ENCODE results near the gene SLC25A18. TPM values are rescaled to one million over a fixed set of nuclear protein-coding genes. Genes with fewer than 3 reads are reported as not detected.
"Not testable (repeated sequence)": the region's sequence is repeated elsewhere in the genome, so short reads cannot be mapped to it uniquely, and the experiment has no call there.

The SLC25A18 gene, protein sequence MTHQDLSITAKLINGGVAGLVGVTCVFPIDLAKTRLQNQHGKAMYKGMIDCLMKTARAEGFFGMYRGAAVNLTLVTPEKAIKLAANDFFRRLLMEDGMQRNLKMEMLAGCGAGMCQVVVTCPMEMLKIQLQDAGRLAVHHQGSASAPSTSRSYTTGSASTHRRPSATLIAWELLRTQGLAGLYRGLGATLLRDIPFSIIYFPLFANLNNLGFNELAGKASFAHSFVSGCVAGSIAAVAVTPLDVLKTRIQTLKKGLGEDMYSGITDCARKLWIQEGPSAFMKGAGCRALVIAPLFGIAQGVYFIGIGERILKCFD
- 0.65 TPM for polyA plus RNA-seq (2013, experiment 1 of 2)
- polyA plus RNA-seq (2013, experiment 2 of 2) = 0.63 TPM

- no peak within 1 kb of the TSS for H3K18ac ChIP-seq (ENCODE audit: low read length)
- H3K36me3 ChIP-seq (ENCODE audit: control insufficient read depth, insufficient read depth, low read length) = peaks cover 2% of the 10 kb centered on the region
- H2BK5ac ChIP-seq (ENCODE audit: low read length) = no peak within 1 kb of the TSS
- DNase-seq = peak; percentile 79
- H3K4me2 ChIP-seq (ENCODE audit: low read length) = no peak within 1 kb of the TSS
- no peak within 1 kb of the TSS for H2BK120ac ChIP-seq (ENCODE audit: low read depth, low read length)
- H3K27me3 ChIP-seq (ENCODE audit: insufficient read depth, low read length, poor library complexity) = no peaks in the 10 kb centered on the region
- H3K4ac ChIP-seq (ENCODE audit: low read depth, low read length) = no peak within 1 kb of the TSS
- WGBS (ENCODE audit: extremely low coverage, insufficient coverage, low lambda C conversion rate) = no CpG with 5 or more reads among the region's 17 CpGs
- no peak within 1 kb of the TSS for H4K8ac ChIP-seq (ENCODE audit: low read depth, low read length)
- H2BK15ac ChIP-seq (replicated peaks; ENCODE audit: low read depth) = no peak within 1 kb of the TSS
- no peak within 1 kb of the TSS for H2AK5ac ChIP-seq (ENCODE audit: low read length)
- H3K56ac ChIP-seq (ENCODE audit: low read length) = peak within 1 kb of the TSS; percentile 52
- peaks cover 3% of the 10 kb centered on the region for H3K4me1 ChIP-seq (ENCODE audit: control insufficient read depth, low read depth, low read length)
- no peaks in the 10 kb centered on the region for H3K79me1 ChIP-seq (ENCODE audit: low read length)
- H3K23ac ChIP-seq (ENCODE audit: low read length) = no peak within 1 kb of the TSS
- H3K27ac ChIP-seq (ENCODE audit: low read depth, low read length) = peak within 1 kb of the TSS; percentile 26
- no peak within 1 kb of the TSS for H3K4me3 ChIP-seq (ENCODE audit: low read length)
- no peaks in the 10 kb centered on the region for H3K79me2 ChIP-seq (ENCODE audit: control insufficient read depth, insufficient read depth, low read length)
- no peak within 1 kb of the TSS for H4K5ac ChIP-seq (ENCODE audit: low read length)
- H3K9ac ChIP-seq (ENCODE audit: low read length) = no peak within 1 kb of the TSS
Measured at GRCh38 chr22:17562906-17563870, at the start of gene SLC25A18. Gene SLC25A18 (plus strand): TSS chr22:17563498. CDS start chr22:17579945, 16,447 bp downstream.

DNA sequence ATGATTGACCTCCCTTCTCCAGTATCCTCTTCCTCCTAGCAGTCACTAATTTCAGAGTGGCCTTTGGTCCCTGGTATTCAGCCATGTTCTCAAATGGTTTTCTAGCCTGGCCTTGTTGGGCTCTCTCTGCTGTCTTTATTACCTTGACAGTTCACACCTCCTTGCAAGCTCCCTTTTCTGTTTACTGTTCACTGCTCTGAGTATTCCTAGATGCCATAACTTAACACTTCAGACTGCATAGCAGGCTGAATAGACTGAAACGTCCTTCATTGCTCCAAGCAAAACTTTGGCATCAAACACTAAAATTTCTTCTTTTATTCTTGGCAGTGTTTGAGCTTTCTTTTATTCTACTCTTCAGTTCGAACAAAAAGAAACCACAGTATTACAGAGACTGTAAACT, 49.7 kb upstream of the SLC25A18 start:
- no CpG with 5 or more reads among the region's 2 CpGs for WGBS (ENCODE audit: extremely low coverage, insufficient coverage, low lambda C conversion rate)
- Histone ChIP-seq H4K8ac (ENCODE audit: low read depth, low read length) (no peak overlapping the region), H3K27ac (ENCODE audit: low read depth, low read length) (no peak overlapping the region), H3K18ac (ENCODE audit: low read length) (no peak overlapping the region), H2AK5ac (ENCODE audit: low read length) (no peak overlapping the region), H3K4ac (ENCODE audit: low read depth, low read length) (no peak overlapping the region), H4K5ac (ENCODE audit: low read length) (no peak overlapping the region), H3K79me2 (ENCODE audit: control insufficient read depth, insufficient read depth, low read length) (no peaks in the 10 kb centered on the region), H2BK15ac (replicated peaks; ENCODE audit: low read depth) (no peak overlapping the region), H2BK120ac (ENCODE audit: low read depth, low read length) (no peak overlapping the region), H3K79me1 (ENCODE audit: low read length) (no peaks in the 10 kb centered on the region), H3K23ac (ENCODE audit: low read length) (no peak overlapping the region), H3K27me3 (ENCODE audit: insufficient read depth, low read length, poor library complexity) (no peaks in the 10 kb centered on the region), H3K4me3 (ENCODE audit: low read length) (no peak overlapping the region), H3K4me2 (ENCODE audit: low read length) (no peak overlapping the region), H2BK5ac (ENCODE audit: low read length) (no peak overlapping the region), H3K4me1 (ENCODE audit: control insufficient read depth, low read depth, low read length) (peaks cover 7% of the 10 kb centered on the region), H3K9ac (ENCODE audit: low read length) (no peak overlapping the region), H3K36me3 (ENCODE audit: control insufficient read depth, insufficient read depth, low read length) (peaks cover 2% of the 10 kb centered on the region), H3K56ac (ENCODE audit: low read length) (no peak overlapping the region)
- DNase-seq = no peak

DNA sequence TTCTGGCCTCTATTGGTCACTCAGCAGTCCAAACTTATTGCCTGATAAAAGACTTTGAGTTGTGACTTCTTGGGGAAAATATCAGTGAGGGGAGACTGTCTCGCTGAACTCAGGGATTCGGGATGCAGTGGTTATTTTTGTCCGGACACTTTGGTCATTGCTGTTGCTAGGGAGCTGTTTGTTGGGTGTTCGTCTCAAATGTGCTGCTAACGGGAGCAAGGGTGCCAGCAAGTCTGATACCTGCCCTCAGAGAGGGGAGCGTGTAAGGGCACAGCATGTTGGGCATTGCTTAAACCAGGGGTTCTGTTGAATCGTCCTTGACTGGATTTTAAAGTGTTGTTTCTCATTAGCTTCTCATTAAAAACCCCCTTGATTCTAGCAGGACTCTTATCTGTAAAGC, 49.2 kb upstream of the SLC25A18 start:
- H3K79me2 ChIP-seq (ENCODE audit: control insufficient read depth, insufficient read depth, low read length) = no peaks in the 10 kb centered on the region
- no peak overlapping the region for H3K23ac ChIP-seq (ENCODE audit: low read length)
- no peak overlapping the region for H2BK15ac ChIP-seq (replicated peaks; ENCODE audit: low read depth)
- H3K27me3 ChIP-seq (ENCODE audit: insufficient read depth, low read length, poor library complexity) = no peaks in the 10 kb centered on the region
- no peak overlapping the region for H3K9ac ChIP-seq (ENCODE audit: low read length)
- H2AK5ac ChIP-seq (ENCODE audit: low read length) = no peak overlapping the region
- H2BK120ac ChIP-seq (ENCODE audit: low read depth, low read length) = no peak overlapping the region
- H3K4ac ChIP-seq (ENCODE audit: low read depth, low read length) = no peak overlapping the region
- no CpG with 5 or more reads among the region's 7 CpGs for WGBS (ENCODE audit: extremely low coverage, insufficient coverage, low lambda C conversion rate)
- no peak overlapping the region for H4K8ac ChIP-seq (ENCODE audit: low read depth, low read length)
- H2BK5ac ChIP-seq (ENCODE audit: low read length) = no peak overlapping the region
- no peak overlapping the region for H3K4me2 ChIP-seq (ENCODE audit: low read length)
- no peak overlapping the region for H4K5ac ChIP-seq (ENCODE audit: low read length)
- no peak for DNase-seq
- H3K18ac ChIP-seq (ENCODE audit: low read length) = no peak overlapping the region
- H3K27ac ChIP-seq (ENCODE audit: low read depth, low read length) = no peak overlapping the region
- H3K36me3 ChIP-seq (ENCODE audit: control insufficient read depth, insufficient read depth, low read length) = peaks cover 2% of the 10 kb centered on the region
- no peaks in the 10 kb centered on the region for H3K79me1 ChIP-seq (ENCODE audit: low read length)
- H3K56ac ChIP-seq (ENCODE audit: low read length) = no peak overlapping the region
- H3K4me3 ChIP-seq (ENCODE audit: low read length) = no peak overlapping the region
- peaks cover 7% of the 10 kb centered on the region for H3K4me1 ChIP-seq (ENCODE audit: control insufficient read depth, low read depth, low read length)

- no peak overlapping the region for H3K56ac ChIP-seq (ENCODE audit: low read length)
- no peak overlapping the region for H4K5ac ChIP-seq (ENCODE audit: low read length)
- H3K36me3 ChIP-seq (ENCODE audit: control insufficient read depth, insufficient read depth, low read length) = no peaks in the 10 kb centered on the region
Measured at GRCh38 chr22:17518406-17518805, 44.9 kb upstream of the SLC25A18 start.

DNA sequence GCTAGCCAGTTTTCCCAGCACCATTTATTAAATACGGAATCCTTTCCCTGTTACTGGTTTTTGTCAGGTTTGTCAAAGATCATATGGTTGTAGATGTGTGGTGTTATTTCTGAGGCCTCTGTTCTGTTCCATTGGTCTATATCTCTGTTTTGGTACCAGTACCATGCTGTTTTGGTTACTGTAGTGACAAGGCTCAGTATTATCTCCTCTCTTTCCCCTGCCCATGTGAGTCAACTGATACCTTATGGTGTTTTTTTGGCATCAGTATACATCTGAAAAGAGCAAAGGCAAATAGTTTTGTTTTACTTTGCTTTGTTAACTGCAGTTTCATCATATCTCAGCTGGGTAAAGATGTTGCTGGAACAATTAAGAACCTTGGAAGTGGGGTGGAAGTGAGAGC, 41.3 kb upstream of the SLC25A18 start:
- H3K36me3 ChIP-seq (ENCODE audit: control insufficient read depth, insufficient read depth, low read length); H3K18ac ChIP-seq (ENCODE audit: low read length): not testable (repeated sequence)
- no CpG with 5 or more reads among the region's 1 CpG for WGBS (ENCODE audit: extremely low coverage, insufficient coverage, low lambda C conversion rate)

More at GRCh38 chr22:17518406-17518805, 44.9 kb upstream of the SLC25A18 start:
- no peak overlapping the region for H4K8ac ChIP-seq (ENCODE audit: low read depth, low read length)
- no peak overlapping the region for H3K4me3 ChIP-seq (ENCODE audit: low read length)
- no peak overlapping the region for H2AK5ac ChIP-seq (ENCODE audit: low read length)
- no peaks in the 10 kb centered on the region for H3K79me2 ChIP-seq (ENCODE audit: control insufficient read depth, insufficient read depth, low read length)
- H3K4me1 ChIP-seq (ENCODE audit: control insufficient read depth, low read depth, low read length) = peaks cover 7% of the 10 kb centered on the region
- H3K4me2 ChIP-seq (ENCODE audit: low read length) = no peak overlapping the region
- H3K4ac ChIP-seq (ENCODE audit: low read depth, low read length) = no peak overlapping the region
- no peak overlapping the region for H3K23ac ChIP-seq (ENCODE audit: low read length)
- no CpG with 5 or more reads among the region's 3 CpGs for WGBS (ENCODE audit: extremely low coverage, insufficient coverage, low lambda C conversion rate)
- H2BK5ac ChIP-seq (ENCODE audit: low read length) = no peak overlapping the region
- H3K27me3 ChIP-seq (ENCODE audit: insufficient read depth, low read length, poor library complexity) = no peaks in the 10 kb centered on the region
- H3K18ac ChIP-seq (ENCODE audit: low read length) = no peak overlapping the region
- H2BK120ac ChIP-seq (ENCODE audit: low read depth, low read length) = no peak overlapping the region
- no peaks in the 10 kb centered on the region for H3K79me1 ChIP-seq (ENCODE audit: low read length)
- no peak overlapping the region for H3K27ac ChIP-seq (ENCODE audit: low read depth, low read length)
- H3K9ac ChIP-seq (ENCODE audit: low read length) = no peak overlapping the region
- no peak for DNase-seq
- no peak overlapping the region for H2BK15ac ChIP-seq (replicated peaks; ENCODE audit: low read depth)

More for the DNA sequence above, 41.3 kb upstream of the SLC25A18 start:
- H3K9ac ChIP-seq (ENCODE audit: low read length); H3K4me2 ChIP-seq (ENCODE audit: low read length); H3K79me1 ChIP-seq (ENCODE audit: low read length); H2BK15ac ChIP-seq (replicated peaks; ENCODE audit: low read depth); H3K56ac ChIP-seq (ENCODE audit: low read length); H2AK5ac ChIP-seq (ENCODE audit: low read length); DNase-seq; H2BK120ac ChIP-seq (ENCODE audit: low read depth, low read length); H3K4me3 ChIP-seq (ENCODE audit: low read length); H3K27me3 ChIP-seq (ENCODE audit: insufficient read depth, low read length, poor library complexity); H2BK5ac ChIP-seq (ENCODE audit: low read length); H3K79me2 ChIP-seq (ENCODE audit: control insufficient read depth, insufficient read depth, low read length); H4K5ac ChIP-seq (ENCODE audit: low read length); H3K27ac ChIP-seq (ENCODE audit: low read depth, low read length); H3K4ac ChIP-seq (ENCODE audit: low read depth, low read length); H3K4me1 ChIP-seq (ENCODE audit: control insufficient read depth, low read depth, low read length); H4K8ac ChIP-seq (ENCODE audit: low read depth, low read length); H3K23ac ChIP-seq (ENCODE audit: low read length): not testable (repeated sequence)
